ENCODE measurements around the gene SGCD. TPM values are rescaled to one million over a fixed set of nuclear protein-coding genes. Genes with fewer than 3 reads are reported as not detected.

The SGCD gene
- polyA plus RNA-seq, 1 donor (not counting 4 experiments of a cell fraction or from before 2014, with no cell fraction given) = not detected

DNA sequence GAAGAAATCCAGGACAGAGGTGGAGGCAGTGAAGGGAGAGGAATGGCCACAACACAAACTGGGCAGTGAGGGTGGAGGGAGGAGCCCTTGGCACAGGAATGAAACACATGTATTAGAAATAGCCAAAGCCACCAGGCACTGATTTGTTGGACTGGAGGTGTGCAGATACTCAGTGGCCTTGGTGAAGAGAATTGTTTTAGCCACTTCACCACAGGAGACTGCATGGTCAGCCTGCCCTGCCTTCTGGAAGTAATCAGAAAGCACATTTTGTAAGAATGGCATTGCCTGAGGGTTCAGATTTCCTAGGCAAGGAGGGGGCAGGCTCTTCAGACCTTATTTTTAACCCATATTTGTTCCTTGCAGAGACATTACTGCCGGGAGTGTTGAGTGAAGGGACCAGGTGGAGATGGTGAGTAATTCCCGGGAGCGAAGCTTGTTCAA is 2.2 kb downstream of the SGCD start:
- Histone ChIP-seq H2AFZ (ENCODE audit: control insufficient read depth, low read length) (no peak overlapping the region), H3K27ac (ENCODE audit: control insufficient read depth, insufficient read depth, low read length) (no peak overlapping the region), H3K4me1 (ENCODE audit: control insufficient read depth, extremely low read depth, insufficient read depth, low read length) (no peaks in the 10 kb centered on the region), H3K4me2 (ENCODE audit: control insufficient read depth, extremely low read depth, insufficient read depth, low read depth, low read length) (no peak overlapping the region), H3K9me1 (ENCODE audit: control insufficient read depth, extremely low read depth, insufficient read depth, low read length) (no peaks in the 10 kb centered on the region), H3K4me3 (ENCODE audit: control insufficient read depth in 2 of 3, extremely low read depth in 1 of 3, insufficient read depth in 2 of 3, low read depth in 1 of 3, low read length in 3 of 3) (no peak overlapping the region), H4K20me1 (ENCODE audit: control insufficient read depth, extremely low read depth, insufficient read depth, low read length) (no peaks in the 10 kb centered on the region), H3K79me2 (ENCODE audit: control insufficient read depth, insufficient read depth, low read length) (no peaks in the 10 kb centered on the region), H3K36me3 (ENCODE audit: control insufficient read depth in 2 of 2, extremely low read depth in 1 of 2, insufficient read depth in 2 of 2, low read length in 2 of 2) (no peaks in the 10 kb centered on the region), H3K27me3 (ENCODE audit: control insufficient read depth, extremely low read depth, insufficient read depth, low read length) (no peaks in the 10 kb centered on the region), H3K9me3 (ENCODE audit: control insufficient read depth, low read depth, low read length) (peaks cover 2% of the 10 kb centered on the region), H3K9ac (ENCODE audit: control insufficient read depth, extremely low read depth, insufficient read depth, low read length) (no peak overlapping the region)
- FAIRE-seq (no peak), DNase-seq (ENCODE audit: low read depth, low spot score) (no peak)
- no peak for TF ChIP-seq EZH2 (IDR thresholded peaks at IDR 0.05; ENCODE audit: low read length)
- TF ChIP-seq, protein P1, sequence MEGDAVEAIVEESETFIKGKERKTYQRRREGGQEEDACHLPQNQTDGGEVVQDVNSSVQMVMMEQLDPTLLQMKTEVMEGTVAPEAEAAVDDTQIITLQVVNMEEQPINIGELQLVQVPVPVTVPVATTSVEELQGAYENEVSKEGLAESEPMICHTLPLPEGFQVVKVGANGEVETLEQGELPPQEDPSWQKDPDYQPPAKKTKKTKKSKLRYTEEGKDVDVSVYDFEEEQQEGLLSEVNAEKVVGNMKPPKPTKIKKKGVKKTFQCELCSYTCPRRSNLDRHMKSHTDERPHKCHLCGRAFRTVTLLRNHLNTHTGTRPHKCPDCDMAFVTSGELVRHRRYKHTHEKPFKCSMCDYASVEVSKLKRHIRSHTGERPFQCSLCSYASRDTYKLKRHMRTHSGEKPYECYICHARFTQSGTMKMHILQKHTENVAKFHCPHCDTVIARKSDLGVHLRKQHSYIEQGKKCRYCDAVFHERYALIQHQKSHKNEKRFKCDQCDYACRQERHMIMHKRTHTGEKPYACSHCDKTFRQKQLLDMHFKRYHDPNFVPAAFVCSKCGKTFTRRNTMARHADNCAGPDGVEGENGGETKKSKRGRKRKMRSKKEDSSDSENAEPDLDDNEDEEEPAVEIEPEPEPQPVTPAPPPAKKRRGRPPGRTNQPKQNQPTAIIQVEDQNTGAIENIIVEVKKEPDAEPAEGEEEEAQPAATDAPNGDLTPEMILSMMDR (optimal IDR thresholded peaks at IDR 0.05 in 1 of 3, IDR thresholded peaks at IDR 0.05 in 1 of 3, conservative IDR thresholded peaks at IDR 0.05 in 1 of 3; ENCODE audit: extremely low read depth in 1 of 3, insufficient read depth in 2 of 3, low read length in 3 of 3) = no peak
- dilution Hi-C loops (cut with MboI; ENCODE audit: extremely low pct_ligation_motif_present, low sequenced_read_pairs) = no loop called here

DNA sequence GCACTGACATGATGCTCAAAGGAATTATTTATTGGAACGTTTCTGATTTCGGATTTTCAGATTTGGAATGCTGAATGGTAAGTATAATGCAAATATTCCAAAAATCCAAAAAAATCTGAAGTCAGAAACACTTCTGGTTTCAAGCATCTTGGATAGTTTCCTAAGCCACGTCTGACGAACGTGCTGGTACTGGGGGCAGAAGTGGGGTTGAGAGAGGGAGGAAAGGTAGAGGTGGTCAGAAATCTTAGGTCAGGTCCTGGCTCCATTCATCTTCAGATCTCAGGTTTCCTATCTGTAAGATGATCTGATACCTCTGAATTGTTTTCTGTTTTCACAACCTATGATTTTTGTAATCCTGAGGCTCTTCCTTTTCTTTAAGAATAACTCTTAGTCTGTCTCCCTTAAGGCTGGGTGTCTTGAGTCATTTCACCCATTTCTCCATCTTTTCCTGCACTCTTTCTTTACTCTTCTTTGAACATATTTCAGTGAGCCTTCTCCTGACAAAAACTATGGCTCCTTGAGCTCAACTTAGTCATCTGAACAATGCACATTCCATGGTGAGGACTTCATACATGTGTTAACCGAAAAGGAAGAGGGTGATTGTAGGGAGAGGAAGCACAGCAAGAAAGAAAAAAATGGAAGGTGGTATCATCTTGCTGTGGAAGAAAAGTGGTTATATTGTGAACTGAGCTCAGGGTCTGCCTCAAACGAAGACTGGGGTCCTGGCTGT is 3.3 kb downstream of the SGCD start:
- DNase-seq (ENCODE audit: low read depth, low spot score) (no peak), FAIRE-seq (no peak)
- H3K4me2 ChIP-seq (ENCODE audit: control insufficient read depth, extremely low read depth, insufficient read depth, low read depth, low read length) = no peak overlapping the region
- H3K36me3 ChIP-seq (ENCODE audit: control insufficient read depth in 2 of 2, extremely low read depth in 1 of 2, insufficient read depth in 2 of 2, low read length in 2 of 2) = no peaks in the 10 kb centered on the region
- dilution Hi-C loops (cut with MboI; ENCODE audit: extremely low pct_ligation_motif_present, low sequenced_read_pairs) = no loop called here
- no peaks in the 10 kb centered on the region for H3K27me3 ChIP-seq (ENCODE audit: control insufficient read depth, extremely low read depth, insufficient read depth, low read length)
- no peaks in the 10 kb centered on the region for H3K79me2 ChIP-seq (ENCODE audit: control insufficient read depth, insufficient read depth, low read length)
- no peaks in the 10 kb centered on the region for H3K4me1 ChIP-seq (ENCODE audit: control insufficient read depth, extremely low read depth, insufficient read depth, low read length)
- TF ChIP-seq, protein P1 (optimal IDR thresholded peaks at IDR 0.05 in 1 of 3, IDR thresholded peaks at IDR 0.05 in 1 of 3, conservative IDR thresholded peaks at IDR 0.05 in 1 of 3; ENCODE audit: extremely low read depth in 1 of 3, insufficient read depth in 2 of 3, low read length in 3 of 3) = no peak
- no peak for TF ChIP-seq EZH2 (IDR thresholded peaks at IDR 0.05; ENCODE audit: low read length)
- no peak overlapping the region for H3K4me3 ChIP-seq (ENCODE audit: control insufficient read depth in 2 of 3, extremely low read depth in 1 of 3, insufficient read depth in 2 of 3, low read depth in 1 of 3, low read length in 3 of 3)
- no peaks in the 10 kb centered on the region for H4K20me1 ChIP-seq (ENCODE audit: control insufficient read depth, extremely low read depth, insufficient read depth, low read length)
- H3K27ac ChIP-seq (ENCODE audit: control insufficient read depth, insufficient read depth, low read length) = no peak overlapping the region
- H3K9me3 ChIP-seq (ENCODE audit: control insufficient read depth, low read depth, low read length) = peaks cover 2% of the 10 kb centered on the region
- no peaks in the 10 kb centered on the region for H3K9me1 ChIP-seq (ENCODE audit: control insufficient read depth, extremely low read depth, insufficient read depth, low read length)
- H3K9ac ChIP-seq (ENCODE audit: control insufficient read depth, extremely low read depth, insufficient read depth, low read length) = no peak overlapping the region
- no peak overlapping the region for H2AFZ ChIP-seq (ENCODE audit: control insufficient read depth, low read length)
